ENCODE data around the gene RRP12.

DNA sequence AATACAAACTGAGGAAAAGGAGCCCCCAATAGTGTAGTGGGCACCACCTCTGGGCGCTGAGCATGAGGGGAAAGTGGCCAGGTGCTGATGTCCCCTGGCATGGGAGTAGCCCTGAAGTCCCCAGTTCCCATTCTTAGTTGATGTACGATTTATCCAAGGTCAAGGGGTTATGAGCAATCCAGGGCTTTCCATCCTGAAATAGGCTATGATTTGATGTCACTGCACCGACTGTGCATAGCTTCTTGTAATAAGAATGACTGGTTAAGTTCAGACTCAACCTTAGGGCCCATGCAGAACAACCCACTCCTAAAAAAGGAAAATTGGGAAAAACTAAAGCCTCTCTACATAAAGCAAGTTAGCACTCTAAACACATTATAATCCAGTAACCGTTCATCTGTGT, 77.6 kb downstream of the RRP12 start:
- TF ChIP-seq, protein P1, sequence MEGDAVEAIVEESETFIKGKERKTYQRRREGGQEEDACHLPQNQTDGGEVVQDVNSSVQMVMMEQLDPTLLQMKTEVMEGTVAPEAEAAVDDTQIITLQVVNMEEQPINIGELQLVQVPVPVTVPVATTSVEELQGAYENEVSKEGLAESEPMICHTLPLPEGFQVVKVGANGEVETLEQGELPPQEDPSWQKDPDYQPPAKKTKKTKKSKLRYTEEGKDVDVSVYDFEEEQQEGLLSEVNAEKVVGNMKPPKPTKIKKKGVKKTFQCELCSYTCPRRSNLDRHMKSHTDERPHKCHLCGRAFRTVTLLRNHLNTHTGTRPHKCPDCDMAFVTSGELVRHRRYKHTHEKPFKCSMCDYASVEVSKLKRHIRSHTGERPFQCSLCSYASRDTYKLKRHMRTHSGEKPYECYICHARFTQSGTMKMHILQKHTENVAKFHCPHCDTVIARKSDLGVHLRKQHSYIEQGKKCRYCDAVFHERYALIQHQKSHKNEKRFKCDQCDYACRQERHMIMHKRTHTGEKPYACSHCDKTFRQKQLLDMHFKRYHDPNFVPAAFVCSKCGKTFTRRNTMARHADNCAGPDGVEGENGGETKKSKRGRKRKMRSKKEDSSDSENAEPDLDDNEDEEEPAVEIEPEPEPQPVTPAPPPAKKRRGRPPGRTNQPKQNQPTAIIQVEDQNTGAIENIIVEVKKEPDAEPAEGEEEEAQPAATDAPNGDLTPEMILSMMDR (IDR thresholded peaks at IDR 0.05): no peak
- TF ChIP-seq POLR2A (IDR thresholded peaks at IDR 0.05): no peak
